Neural progenitor cell (in vitro differentiated cells): ENCODE data around the gene KNDC1. TPM values are rescaled to one million over a fixed set of nuclear protein-coding genes. Genes with fewer than 3 reads are reported as not detected.
A peak's percentile ranks its signal among the peaks of the same experiment; 100 is the strongest.

Experiments used
- DNase-seq: peaks from one replicate; pipeline ENCODE4 v3.0.0-alpha.2; 2016; ENCODE audit warnings: low spot score
- H2AFZ ChIP-seq: fragments of 200-600 bp; sonication (generic); replicated peaks from 2 replicates; pipeline ENCODE4 v1.6.1; 2016; ENCODE audit warnings: antibody characterized with exemption
- H3F3A ChIP-seq: fragments of 200-600 bp; sonication (generic); 2 replicates; pipeline ENCODE4 v1.6.1; 2016; ENCODE audit warnings: antibody characterized with exemption, low read depth
- H3K27ac ChIP-seq: fragments of 200-600 bp; sonication (generic); 2 replicates; pipeline ENCODE4 v1.5.1; 2016; ENCODE audit warnings: mild to moderate bottlenecking
- H3K27me3 ChIP-seq: fragments of 200-600 bp; sonication (generic); 2 replicates; pipeline ENCODE4 v1.6.1; 2016; ENCODE audit warnings: mild to moderate bottlenecking, moderate library complexity
- H3K36me3 ChIP-seq: fragments of 200-600 bp; sonication (generic); 2 replicates; pipeline ENCODE4 v1.5.1; 2016
- H3K4me1 ChIP-seq: fragments of 200-600 bp; sonication (generic); 2 replicates; pipeline ENCODE4 v1.6.1; 2016; ENCODE audit warnings: mixed run types
- H3K4me2 ChIP-seq: fragments of 200-600 bp; sonication (generic); 2 replicates; pipeline ENCODE4 v1.6.1; 2016
- H3K4me3 ChIP-seq: fragments of 200-600 bp; sonication (generic); 2 replicates; pipeline ENCODE4 v1.5.1; 2016
- H3K79me2 ChIP-seq: fragments of 200-600 bp; sonication (generic); 2 replicates; pipeline ENCODE4 v1.6.1; 2016; ENCODE audit warnings: low read depth
- H3K9ac ChIP-seq: fragments of 200-600 bp; sonication (generic); 2 replicates; pipeline ENCODE4 v1.6.1; 2016
- H3K9me3 ChIP-seq: fragments of 200-600 bp; sonication (generic); 2 replicates; pipeline ENCODE4 v1.5.1; 2016; ENCODE audit warnings: low read depth
- H4K20me1 ChIP-seq: fragments of 200-600 bp; sonication (generic); 2 replicates; pipeline ENCODE4 v1.6.1; 2016; ENCODE audit warnings: low read depth
- H3K27ac Mint-ChIP-seq: 3 replicates; pipeline ENCODE4 v1.8.0; 2021; ENCODE audit warnings: mixed read lengths
- H3K27me3 Mint-ChIP-seq: 2 replicates; pipeline ENCODE4 v1.8.0; 2022; ENCODE audit warnings: low read depth, mild to moderate bottlenecking, inconsistent platforms, moderate library complexity, mixed read lengths; ENCODE audit not compliant: insufficient read depth
- H3K36me3 Mint-ChIP-seq: 3 replicates; pipeline ENCODE4 v1.8.0; 2021; ENCODE audit warnings: mixed read lengths
- H3K4me1 Mint-ChIP-seq: 3 replicates; pipeline ENCODE4 v1.8.0; 2021; ENCODE audit warnings: mixed read lengths
- H3K4me3 Mint-ChIP-seq: 3 replicates; pipeline ENCODE4 v1.8.0; 2021; ENCODE audit warnings: mild to moderate bottlenecking, moderate library complexity, mixed read lengths
- H3K9me3 Mint-ChIP-seq: 3 replicates; pipeline ENCODE4 v1.8.0; 2020; ENCODE audit warnings: mixed read lengths
- EZH2 ChIP-seq: fragments of 200-600 bp; sonication (generic); IDR thresholded peaks from 2 replicates; pipeline ENCODE4 v1.6.1; 2017; ENCODE audit warnings: antibody characterized with exemption, mild to moderate bottlenecking, moderate library complexity
- EZH2phosphoT487 ChIP-seq: fragments of 200-600 bp; sonication (generic); IDR thresholded peaks from 2 replicates; pipeline ENCODE4 v1.6.1; 2017; ENCODE audit warnings: antibody characterized with exemption
- total RNA-seq: library from RNA; depleted of rRNA; stranded (reverse); fragments of >200 nt; gene quantifications from 2 replicates; pipeline ENCODE4 v1.2.3, GENCODE V29; 2015; ENCODE audit warnings: low replicate concordance
- TF ChIP-seq, protein P1 (sequence below): fragments of 200-600 bp; sonication (generic); IDR thresholded peaks from 2 replicates; pipeline ENCODE4 v1.5.1; 2017; ENCODE audit warnings: antibody characterized with exemption, mild to moderate bottlenecking

Gene KNDC1
- total RNA-seq, 1 donor from 2014 or later: 1.8 TPM

DNA sequence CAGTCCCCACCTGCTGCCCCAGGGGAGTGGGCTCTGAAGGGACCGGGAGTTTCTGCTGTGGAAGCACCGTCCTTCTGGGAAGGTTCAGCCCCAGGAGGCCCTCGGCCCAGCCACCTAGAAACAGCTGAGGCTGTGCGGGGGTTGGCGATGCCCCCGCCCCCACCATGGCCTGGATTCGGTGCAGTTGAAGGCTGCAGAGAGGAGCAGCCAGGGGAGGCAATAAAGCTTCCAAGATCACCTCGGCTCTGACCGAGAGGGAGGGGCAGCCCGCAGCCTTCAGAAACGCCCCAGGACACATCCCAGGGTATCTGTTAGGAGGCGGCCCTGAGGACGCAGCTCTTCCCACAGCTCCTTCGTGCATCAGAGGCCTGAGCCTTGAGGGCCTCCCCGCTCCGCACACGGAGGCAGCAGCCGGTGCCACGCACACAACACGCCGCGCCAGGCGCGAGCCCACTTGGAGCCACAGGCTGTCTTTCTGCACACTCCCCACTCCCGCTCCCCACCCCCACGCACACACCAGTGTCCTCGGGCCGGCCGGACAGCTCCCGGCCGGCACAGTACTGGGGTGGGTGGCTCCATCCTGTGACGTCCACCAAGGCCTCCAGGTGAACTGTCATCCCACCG lies 1.6 kb downstream of the KNDC1 start:
- H3K9me3 ChIP-seq: no peaks in the 10 kb centered on the region
- H3F3A ChIP-seq: peaks cover 17% of the 10 kb centered on the region
- Mint-ChIP-seq H3K9me3 (peaks cover 4% of the 10 kb centered on the region), H3K36me3 (peaks cover 4% of the 10 kb centered on the region), H3K27me3 (peaks cover 7% of the 10 kb centered on the region), H3K4me1 (no peaks in the 10 kb centered on the region), H3K4me3 (peak overlapping the region; percentile 80), H3K27ac (no peak overlapping the region)
- TF ChIP-seq EZH2: no peak
- TF ChIP-seq, protein P1, sequence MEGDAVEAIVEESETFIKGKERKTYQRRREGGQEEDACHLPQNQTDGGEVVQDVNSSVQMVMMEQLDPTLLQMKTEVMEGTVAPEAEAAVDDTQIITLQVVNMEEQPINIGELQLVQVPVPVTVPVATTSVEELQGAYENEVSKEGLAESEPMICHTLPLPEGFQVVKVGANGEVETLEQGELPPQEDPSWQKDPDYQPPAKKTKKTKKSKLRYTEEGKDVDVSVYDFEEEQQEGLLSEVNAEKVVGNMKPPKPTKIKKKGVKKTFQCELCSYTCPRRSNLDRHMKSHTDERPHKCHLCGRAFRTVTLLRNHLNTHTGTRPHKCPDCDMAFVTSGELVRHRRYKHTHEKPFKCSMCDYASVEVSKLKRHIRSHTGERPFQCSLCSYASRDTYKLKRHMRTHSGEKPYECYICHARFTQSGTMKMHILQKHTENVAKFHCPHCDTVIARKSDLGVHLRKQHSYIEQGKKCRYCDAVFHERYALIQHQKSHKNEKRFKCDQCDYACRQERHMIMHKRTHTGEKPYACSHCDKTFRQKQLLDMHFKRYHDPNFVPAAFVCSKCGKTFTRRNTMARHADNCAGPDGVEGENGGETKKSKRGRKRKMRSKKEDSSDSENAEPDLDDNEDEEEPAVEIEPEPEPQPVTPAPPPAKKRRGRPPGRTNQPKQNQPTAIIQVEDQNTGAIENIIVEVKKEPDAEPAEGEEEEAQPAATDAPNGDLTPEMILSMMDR: no peak
- no peak for TF ChIP-seq EZH2phosphoT487
- H2AFZ ChIP-seq: no peak overlapping the region
- H3K4me1 ChIP-seq: peaks cover 19% of the 10 kb centered on the region
- H3K79me2 ChIP-seq: no peaks in the 10 kb centered on the region
- no peak overlapping the region for H3K27ac ChIP-seq
- DNase-seq: peak; percentile 23
- H3K36me3 ChIP-seq: no peaks in the 10 kb centered on the region
- H3K4me3 ChIP-seq: peak overlapping the region; percentile 95
- peaks cover 17% of the 10 kb centered on the region for H4K20me1 ChIP-seq
- H3K4me2 ChIP-seq: peak overlapping the region; percentile 100
- H3K27me3 ChIP-seq: peaks cover 16% of the 10 kb centered on the region
- no peak overlapping the region for H3K9ac ChIP-seq

DNA sequence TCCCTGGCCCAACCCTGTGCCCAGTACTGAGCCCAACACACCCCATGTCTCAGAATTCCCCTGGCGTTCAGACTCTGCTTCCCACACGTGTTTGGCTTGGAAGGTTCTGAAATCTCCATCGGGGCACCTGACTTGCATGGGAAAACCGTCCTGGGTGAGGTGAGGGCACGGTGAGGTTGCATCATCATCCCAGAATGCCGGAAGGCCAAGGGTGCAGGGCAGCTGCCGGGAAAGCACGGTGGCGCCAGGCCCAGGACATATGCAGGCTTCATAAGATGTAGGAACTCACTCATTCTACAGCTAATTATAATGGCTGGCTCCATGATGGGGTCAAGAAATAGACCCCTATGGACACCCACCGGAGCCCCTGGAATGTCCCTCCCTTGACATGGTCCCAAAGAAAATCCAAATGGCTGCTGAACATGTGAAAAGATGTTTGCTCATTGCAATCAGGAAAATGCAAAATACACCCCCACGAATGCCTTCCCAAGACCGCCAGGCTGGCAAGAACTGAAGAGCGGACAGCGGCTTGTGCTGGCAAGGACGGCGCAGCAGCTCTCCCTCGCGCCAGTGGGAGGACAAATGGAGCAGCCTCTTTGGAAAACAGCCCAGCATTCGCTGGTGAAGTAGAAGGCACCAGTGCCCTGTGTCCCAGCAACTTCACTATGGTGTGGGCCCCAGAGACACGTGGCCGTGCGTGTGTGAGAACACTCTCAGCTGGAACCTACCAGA lies 2.3 kb downstream of the KNDC1 start:
- H3K9me3 Mint-ChIP-seq: peaks cover 4% of the 10 kb centered on the region
- no peak overlapping the region for H2AFZ ChIP-seq
- H3K27me3 Mint-ChIP-seq: peaks cover 8% of the 10 kb centered on the region
- no peaks in the 10 kb centered on the region for H3K36me3 ChIP-seq
- H3F3A ChIP-seq: peaks cover 14% of the 10 kb centered on the region
- H3K9ac ChIP-seq: no peak overlapping the region
- H3K27ac ChIP-seq: no peak overlapping the region
- DNase-seq: no peak
- no peak overlapping the region for H3K27ac Mint-ChIP-seq
- peak overlapping the region; percentile 59 for H3K4me3 Mint-ChIP-seq
- H4K20me1 ChIP-seq: peaks cover 17% of the 10 kb centered on the region
- no peaks in the 10 kb centered on the region for H3K4me1 Mint-ChIP-seq
- no peak overlapping the region for H3K4me3 ChIP-seq
- H3K79me2 ChIP-seq: no peaks in the 10 kb centered on the region
- peaks cover 16% of the 10 kb centered on the region for H3K27me3 ChIP-seq
- H3K36me3 Mint-ChIP-seq: peaks cover 4% of the 10 kb centered on the region
- H3K4me2 ChIP-seq: no peak overlapping the region
- no peak for TF ChIP-seq EZH2
- TF ChIP-seq, protein P1: no peak
- no peak for TF ChIP-seq EZH2phosphoT487
- H3K9me3 ChIP-seq: no peaks in the 10 kb centered on the region
- H3K4me1 ChIP-seq: peaks cover 19% of the 10 kb centered on the region

DNA sequence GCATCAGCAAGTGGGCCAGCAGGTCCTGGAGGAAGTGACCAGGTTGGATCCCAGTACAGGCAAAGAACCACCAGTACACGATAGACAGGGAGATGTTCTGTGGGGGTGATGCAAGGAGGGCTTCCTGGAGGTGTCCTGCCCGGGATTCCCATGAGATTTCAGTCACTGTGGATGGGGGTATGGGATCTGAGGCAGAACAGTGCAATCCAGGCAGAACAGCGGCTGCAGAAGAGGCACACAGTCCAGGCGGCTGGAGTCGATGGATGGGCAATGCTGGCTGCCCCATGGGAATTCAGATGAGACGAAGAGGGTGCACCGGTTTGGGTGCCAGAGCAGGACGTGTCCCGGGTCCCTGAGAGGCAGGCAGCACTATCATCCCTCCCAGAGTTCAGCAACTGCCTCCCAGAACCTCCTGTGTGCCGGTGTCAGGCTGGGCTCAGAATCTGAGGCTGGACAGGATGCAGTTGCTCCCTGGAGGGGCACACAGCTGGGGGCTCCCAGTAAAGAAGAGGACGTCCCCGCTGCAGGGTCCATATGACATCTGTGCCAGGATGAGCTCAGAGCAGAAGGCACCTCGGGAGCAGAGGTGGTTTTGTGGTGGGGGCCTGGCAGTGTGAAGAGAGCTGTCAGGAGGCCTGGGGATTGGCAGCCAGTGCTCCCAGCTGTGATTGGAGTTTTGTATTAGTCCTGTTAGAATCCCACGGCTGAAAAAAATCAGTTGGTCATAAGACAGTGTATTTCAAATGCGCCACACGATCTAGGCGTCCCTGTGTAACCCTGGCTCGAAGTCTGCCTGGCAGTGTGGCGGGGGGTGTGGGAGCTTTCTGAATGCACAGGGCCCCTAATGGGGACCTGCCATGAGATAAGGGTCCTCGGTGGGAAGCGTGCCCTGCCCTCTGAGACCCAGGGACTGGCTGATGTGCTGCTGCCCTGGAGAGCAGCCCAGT lies 3.2 kb downstream of the KNDC1 start:
- Histone ChIP-seq H3K79me2 (no peaks in the 10 kb centered on the region), H3K4me2 (no peak overlapping the region), H2AFZ (no peak overlapping the region), H3K4me3 (no peak overlapping the region), H3K9ac (no peak overlapping the region), H3K27ac (no peak overlapping the region), H3K27me3 (peaks cover 16% of the 10 kb centered on the region), H3K36me3 (no peaks in the 10 kb centered on the region), H3K9me3 (no peaks in the 10 kb centered on the region), H3K4me1 (peaks cover 19% of the 10 kb centered on the region), H3F3A (peaks cover 12% of the 10 kb centered on the region), H4K20me1 (peaks cover 17% of the 10 kb centered on the region)
- Mint-ChIP-seq H3K4me3 (no peak overlapping the region), H3K36me3 (peaks cover 4% of the 10 kb centered on the region), H3K4me1 (no peaks in the 10 kb centered on the region), H3K27me3 (peaks cover 10% of the 10 kb centered on the region), H3K27ac (no peak overlapping the region), H3K9me3 (peaks cover 4% of the 10 kb centered on the region)
- TF ChIP-seq, protein P1: no peak
- no peak for TF ChIP-seq EZH2
- no peak for DNase-seq
